GM23338 (cell line): ENCODE results near the gene PRKAR1B. TPM values are rescaled to one million over a fixed set of nuclear protein-coding genes. Genes with fewer than 3 reads are reported as not detected.

ENCODE experiments used
- ATAC-seq: fragments of 200-7000 bp; cut with Tn5 transposase; 3 replicates; pipeline ENCODE4 v1.9.1; 2020
- DNase-seq: peaks from one replicate; pipeline ENCODE4 v3.0.0-alpha.2; 2015; ENCODE audit warnings: low spot score
- H2AFZ ChIP-seq: fragments of 200-600 bp; sonication (generic); 2 replicates; pipeline ENCODE4 v1.8.0; 2016; ENCODE audit warnings: antibody characterized with exemption, mild to moderate bottlenecking, moderate library complexity
- H3F3A ChIP-seq: fragments of 200-600 bp; sonication (generic); replicated peaks from 2 replicates; pipeline ENCODE4 v1.8.0; 2017; ENCODE audit warnings: antibody characterized with exemption, mixed run types, low read depth
- H3K27ac ChIP-seq: fragments of 200-600 bp; sonication (generic); 2 replicates; pipeline ENCODE4 v1.6.1; 2016; ENCODE audit warnings: low read depth
- H3K27me3 ChIP-seq: fragments of 200-600 bp; sonication (generic); 2 replicates; pipeline ENCODE4 v1.8.0; 2016; ENCODE audit warnings: mild to moderate bottlenecking, mixed run types, moderate library complexity; ENCODE audit not compliant: insufficient read depth
- H3K36me3 ChIP-seq: fragments of 200-600 bp; sonication (generic); 2 replicates; pipeline ENCODE4 v1.8.0; 2016; ENCODE audit warnings: mild to moderate bottlenecking; ENCODE audit not compliant: insufficient read depth
- H3K4me1 ChIP-seq: fragments of 200-600 bp; sonication (generic); 2 replicates; pipeline ENCODE4 v1.8.0; 2016; ENCODE audit warnings: mild to moderate bottlenecking, moderate library complexity; ENCODE audit not compliant: insufficient read depth
- H3K4me2 ChIP-seq: fragments of 200-600 bp; sonication (generic); 2 replicates; pipeline ENCODE4 v1.7.1; 2017; ENCODE audit warnings: mixed run types
- H3K4me3 ChIP-seq: fragments of 200-600 bp; sonication (generic); 2 replicates; pipeline ENCODE4 v1.6.1; 2016; ENCODE audit warnings: mixed run types
- H3K79me2 ChIP-seq: fragments of 200-600 bp; sonication (generic); replicated peaks from 2 replicates; pipeline ENCODE4 v1.8.0; 2017; ENCODE audit warnings: mild to moderate bottlenecking; ENCODE audit not compliant: insufficient read depth
- H3K9me2 ChIP-seq: fragments of 200-600 bp; sonication (generic); 2 replicates; pipeline ENCODE4 v1.8.0; 2017; ENCODE audit not compliant: insufficient read depth
- H4K20me1 ChIP-seq: fragments of 200-600 bp; sonication (generic); replicated peaks from 2 replicates; pipeline ENCODE4 v1.8.0; 2017; ENCODE audit warnings: mild to moderate bottlenecking; ENCODE audit not compliant: insufficient read depth
- H3K27ac Mint-ChIP-seq: 2 replicates; pipeline ENCODE4 v1.8.0; 2020; ENCODE audit warnings: inconsistent platforms, mild to moderate bottlenecking, moderate library complexity, mixed read lengths
- H3K27me3 Mint-ChIP-seq: 3 replicates; pipeline ENCODE4 v1.8.0; 2022; ENCODE audit warnings: low read depth, mild to moderate bottlenecking, moderate library complexity, mixed read lengths, inconsistent platforms; ENCODE audit not compliant: insufficient read depth, poor library complexity
- H3K36me3 Mint-ChIP-seq: 3 replicates; pipeline ENCODE4 v1.8.0; 2021; ENCODE audit warnings: low read depth, mild to moderate bottlenecking, inconsistent platforms, moderate library complexity, mixed read lengths
- H3K4me1 Mint-ChIP-seq: 3 replicates; pipeline ENCODE4 v1.8.0; 2020; ENCODE audit warnings: mild to moderate bottlenecking, inconsistent platforms, mixed read lengths
- H3K4me3 Mint-ChIP-seq: 3 replicates; pipeline ENCODE4 v1.8.0; 2021; ENCODE audit warnings: moderate library complexity, mild to moderate bottlenecking, inconsistent platforms, mixed read lengths
- H3K9me3 Mint-ChIP-seq: 3 replicates; pipeline ENCODE4 v1.8.0; 2020; ENCODE audit warnings: moderate library complexity, mild to moderate bottlenecking, inconsistent platforms, mixed read lengths
- CREB1 ChIP-seq: fragments of 250-450 bp; sonication (Bioruptor Pico); IDR thresholded peaks from 2 replicates; pipeline ENCODE4 v1.5.0; 2020; ENCODE audit warnings: low read depth, mild to moderate bottlenecking, moderate library complexity
- CTCF ChIP-seq, 2 experiments: fragments of 200-600 bp in 1 of 2; sonication (generic) in 1 of 2; conservative IDR thresholded peaks; 2 replicates each; pipeline versions ENCODE4 v1.5.1 to v1.6.1; 2016 to 2017; ENCODE audit warnings: antibody characterized with exemption in 2 of 2, low read depth in 2 of 2, mild to moderate bottlenecking in 2 of 2, moderate library complexity in 1 of 2
- ETS1 ChIP-seq: IDR thresholded peaks from 2 replicates; pipeline ENCODE4 v1.6.1; 2016; ENCODE audit warnings: antibody characterized with exemption
- EZH2 ChIP-seq: fragments of 200-600 bp; sonication (generic); IDR thresholded peaks from one replicate; pipeline ENCODE4 v1.8.0; 2017; ENCODE audit warnings: antibody characterized with exemption, mild to moderate bottlenecking, low read depth; ENCODE audit not compliant: unreplicated experiment
- EZH2phosphoT487 ChIP-seq: fragments of 200-600 bp; sonication (generic); IDR thresholded peaks from one replicate; pipeline ENCODE4 v1.8.1; 2018; ENCODE audit warnings: antibody characterized with exemption; ENCODE audit not compliant: unreplicated experiment
- JUNB ChIP-seq: IDR thresholded peaks from one replicate; pipeline ENCODE4 v1.6.1; 2016; ENCODE audit warnings: antibody characterized with exemption; ENCODE audit not compliant: unreplicated experiment
- NANOG ChIP-seq: IDR thresholded peaks from 2 replicates; pipeline ENCODE4 v1.6.1; 2016; ENCODE audit warnings: antibody characterized with exemption, borderline replicate concordance
- POLR2AphosphoS5 ChIP-seq: IDR thresholded peaks from 2 replicates; pipeline ENCODE4 v1.6.1; 2016; ENCODE audit warnings: antibody characterized with exemption, low read depth
- REST ChIP-seq: IDR thresholded peaks from one replicate; pipeline ENCODE4 v1.6.1; 2018; ENCODE audit warnings: antibody characterized with exemption; ENCODE audit not compliant: unreplicated experiment
- STAT1 ChIP-seq: IDR thresholded peaks from one replicate; pipeline ENCODE4 v1.6.1; 2016; ENCODE audit warnings: antibody characterized with exemption; ENCODE audit not compliant: unreplicated experiment
- ZNF114 ChIP-seq: fragments of 250-450 bp; sonication (Bioruptor Pico); IDR thresholded peaks from 2 replicates; pipeline ENCODE4 v1.5.0; 2020; ENCODE audit warnings: mild to moderate bottlenecking, moderate library complexity
- ZNF331 ChIP-seq: fragments of 250-450 bp; sonication (Bioruptor Pico); IDR thresholded peaks from 2 replicates; pipeline ENCODE4 v1.5.0; 2020; ENCODE audit warnings: low read depth, mild to moderate bottlenecking, moderate library complexity
- ZNF462 ChIP-seq: fragments of 250-450 bp; sonication (Bioruptor Pico); IDR thresholded peaks from 2 replicates; pipeline ENCODE4 v1.5.0; 2020; ENCODE audit warnings: mild to moderate bottlenecking, moderate library complexity
- polyA plus RNA-seq: library from polyadenylated mRNA; unstranded; fragments of >200 nt; fragmentation: Nextera tagmentation; extraction: Ambion mirVana; gene quantifications from 2 replicates; pipeline ENCODE4 v1.2.1, GENCODE V29; 2016
- total RNA-seq: library from RNA; depleted of rRNA; stranded (reverse); fragments of >200 nt; shearing (Covaris generic); gene quantifications from 2 replicates; pipeline ENCODE4 v1.2.3, GENCODE V29; 2014

Gene PRKAR1B
- total and polyA plus RNA-seq, 2 experiments from 2014 or later: 35.7 to 36.7 TPM

- DNase-seq (no peak), ATAC-seq (no peak)
- H3K9me2 ChIP-seq: no peaks in the 10 kb centered on the region
- H3K9me3 Mint-ChIP-seq: no peaks in the 10 kb centered on the region; the same call in 2 of the 3 replicates
- H3K27me3 Mint-ChIP-seq: peaks cover 20% of the 10 kb centered on the region
- H3K4me3 ChIP-seq: no peak overlapping the region
- H2AFZ ChIP-seq: no peak overlapping the region
- no peak for TF ChIP-seq STAT1
- TF ChIP-seq CREB1: no peak
- no peak for TF ChIP-seq ZNF331 (CRISPR knock-in tag)
- no peak for TF ChIP-seq ZNF462 (CRISPR knock-in tag)
- TF ChIP-seq EZH2phosphoT487: no peak
- TF ChIP-seq ETS1: no peak
- TF ChIP-seq POLR2AphosphoS5: no peak
- no peak for TF ChIP-seq REST
- TF ChIP-seq JUNB: no peak
- TF ChIP-seq ZNF114 (CRISPR knock-in tag): no peak
- no peak for TF ChIP-seq EZH2
- TF ChIP-seq NANOG: no peak
- no peak for TF ChIP-seq CTCF (conservative IDR thresholded peaks at IDR 0.05; ENCODE audit: low read depth in 2 of 2)
- H3K36me3 Mint-ChIP-seq: peaks cover 49% of the 10 kb centered on the region
- no peak overlapping the region for H3K4me2 ChIP-seq
- peaks cover 24% of the 10 kb centered on the region for H3K4me1 ChIP-seq
- H3K4me1 Mint-ChIP-seq: peaks cover 35% of the 10 kb centered on the region
- peak overlapping the region; percentile 87 for H3K27ac Mint-ChIP-seq
- H3K79me2 ChIP-seq: peaks cover 41% of the 10 kb centered on the region
- H4K20me1 ChIP-seq: no peaks in the 10 kb centered on the region; the same call in 1 of the 2 replicates
- H3K27me3 ChIP-seq: peaks cover 8% of the 10 kb centered on the region
- peaks cover 15% of the 10 kb centered on the region for H3F3A ChIP-seq
- no peaks in the 10 kb centered on the region for H3K36me3 ChIP-seq
- no peak overlapping the region for H3K27ac ChIP-seq
- no peak overlapping the region for H3K4me3 Mint-ChIP-seq
Measured at GRCh38 chr7:512541-513311, 214.4 kb downstream of the PRKAR1B start.
